K562 treated with DMSO at 1 percent for 48 hours (cell line): ENCODE measurements around the gene SEPTIN8. TPM values are rescaled to one million over a fixed set of nuclear protein-coding genes. Genes with fewer than 3 reads are reported as not detected.

Experiments
- total RNA-seq: library from RNA; unstranded; fragments of 300-600 nt; gene quantifications from 2 replicates; pipeline ENCODE4 v1.2.3, GENCODE V29; 2022; ENCODE audit warnings: low replicate concordance; ENCODE audit errors: extremely low read depth

Gene SEPTIN8
- total RNA-seq, result not detected in 2 replicates

GRCh38 chr5:132777209-132778069 is at the start of gene SEPTIN8:
Gene SEPTIN8, minus strand, starts transcription at chr5:132777239. Its CDS starts 102 bp downstream, at chr5:132777137.

GRCh38 chr5:132812781-132813598 is 36.0 kb upstream of the SEPTIN8 start, which contains the start of gene SOWAHA:
Gene SOWAHA, plus strand, starts transcription at chr5:132813302. Its CDS starts 320 bp downstream, at chr5:132813622.

GRCh38 chr5:132746954-132747615 is 30.0 kb downstream of the SEPTIN8 start, which contains the start of gene CCNI2:
Gene CCNI2, plus strand, starts transcription at chr5:132747426. Its CDS starts 70 bp downstream, at chr5:132747496.

GRCh38 chr5:132736853-132737833 is 39.9 kb downstream of the SEPTIN8 start, which contains the start of gene KIF3A:
Gene KIF3A, minus strand, starts transcription at chr5:132737546. Its CDS starts 127 bp downstream, at chr5:132737419.

Other genes starting within 250 kb of the SEPTIN8 start
- gene IL5, start 233.7 kb downstream of the SEPTIN8 start, total RNA-seq, result not detected in 2 replicates
- gene RAD50, start 220.3 kb downstream of the SEPTIN8 start, total RNA-seq, result not detected in 2 replicates
- not detected in 2 replicates for gene IL13, start 119.1 kb downstream of the SEPTIN8 start, total RNA-seq
- not detected in 2 replicates for gene IL4, start 103.2 kb downstream of the SEPTIN8 start, total RNA-seq
- not detected in 2 replicates for gene KIF3A, start 39.7 kb downstream of the SEPTIN8 start, total RNA-seq
- gene CCNI2, start 29.8 kb downstream of the SEPTIN8 start, total RNA-seq, result not detected in 2 replicates
- not detected in 2 replicates for gene SOWAHA, start 36.1 kb upstream of the SEPTIN8 start, total RNA-seq
- gene SHROOM1, start 53.4 kb upstream of the SEPTIN8 start, total RNA-seq, result not detected in 2 replicates
- gene GDF9, start 89.2 kb upstream of the SEPTIN8 start, total RNA-seq, result not detected in 2 replicates
- gene UQCRQ, start 89.4 kb upstream of the SEPTIN8 start, total RNA-seq, result not detected in 2 replicates
- gene LEAP2, start 96.4 kb upstream of the SEPTIN8 start, total RNA-seq, result not detected in 2 replicates
- not detected in 2 replicates for gene AFF4, start 186.4 kb upstream of the SEPTIN8 start, total RNA-seq
- gene ZCCHC10, start 249.3 kb upstream of the SEPTIN8 start, total RNA-seq, result not detected in 2 replicates